GM12874 (cell line): ENCODE data around the gene TMEM121B.

Experiments used
- TF ChIP-seq, protein P1 (sequence below): IDR thresholded peaks from 2 replicates; pipeline ENCODE4 v1.5.1; 2011; ENCODE audit warnings: low read depth, mild to moderate bottlenecking, control low read depth, low read length, moderate library complexity; ENCODE audit not compliant: insufficient read depth

The TMEM121B gene

DNA sequence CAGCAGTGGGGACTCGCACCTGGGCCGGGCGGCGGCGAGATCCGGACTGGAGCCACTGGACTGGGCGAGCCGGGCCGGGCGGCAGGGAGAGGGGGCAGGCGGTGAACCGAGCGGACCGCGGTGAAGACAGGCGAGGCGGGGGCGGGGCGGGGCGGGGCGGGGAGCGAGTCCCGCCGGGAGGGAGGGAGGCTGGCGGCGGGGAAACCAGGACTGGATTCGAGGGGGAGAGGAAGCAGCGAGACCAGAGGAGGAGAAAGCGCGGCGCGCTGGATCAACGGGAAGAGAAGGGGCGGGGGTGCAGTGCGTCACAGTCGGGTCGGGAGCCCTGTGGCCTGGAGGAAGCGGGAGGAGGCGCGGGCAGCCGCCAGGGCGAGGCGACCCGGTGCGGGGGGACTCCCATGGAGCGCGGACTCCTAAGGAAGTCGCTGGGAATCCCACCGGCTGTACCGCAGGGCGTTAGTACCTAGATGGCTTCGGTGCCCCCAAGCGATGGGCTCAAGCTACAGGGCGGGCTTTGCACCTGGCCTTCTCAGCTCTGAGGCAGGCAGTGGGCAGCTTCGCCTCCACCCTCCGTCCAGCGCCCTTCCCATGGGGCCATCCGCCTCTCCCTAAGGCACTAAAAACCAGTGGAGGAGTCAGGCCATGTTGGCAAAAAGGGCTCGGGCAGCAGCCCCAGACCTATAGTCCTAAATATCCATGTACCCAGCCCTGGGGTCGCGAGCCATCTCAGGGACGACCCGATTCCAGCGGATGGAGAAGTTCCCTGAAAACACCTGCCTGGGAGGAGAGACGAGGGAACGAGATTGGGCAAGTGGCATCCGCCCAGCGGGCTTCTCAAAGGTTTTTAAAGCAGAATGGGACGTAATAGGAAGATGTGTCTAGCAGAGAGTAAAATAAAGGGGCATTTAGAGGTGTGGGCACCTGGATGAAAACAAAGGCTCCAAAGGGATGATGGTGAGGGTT lies at the start of gene TMEM121B:
TSS of gene TMEM121B (minus strand) at position 128 of the 963 bp plus-strand sequence. CDS start 233 bp downstream, outside the sequence.
- TF ChIP-seq, protein P1, sequence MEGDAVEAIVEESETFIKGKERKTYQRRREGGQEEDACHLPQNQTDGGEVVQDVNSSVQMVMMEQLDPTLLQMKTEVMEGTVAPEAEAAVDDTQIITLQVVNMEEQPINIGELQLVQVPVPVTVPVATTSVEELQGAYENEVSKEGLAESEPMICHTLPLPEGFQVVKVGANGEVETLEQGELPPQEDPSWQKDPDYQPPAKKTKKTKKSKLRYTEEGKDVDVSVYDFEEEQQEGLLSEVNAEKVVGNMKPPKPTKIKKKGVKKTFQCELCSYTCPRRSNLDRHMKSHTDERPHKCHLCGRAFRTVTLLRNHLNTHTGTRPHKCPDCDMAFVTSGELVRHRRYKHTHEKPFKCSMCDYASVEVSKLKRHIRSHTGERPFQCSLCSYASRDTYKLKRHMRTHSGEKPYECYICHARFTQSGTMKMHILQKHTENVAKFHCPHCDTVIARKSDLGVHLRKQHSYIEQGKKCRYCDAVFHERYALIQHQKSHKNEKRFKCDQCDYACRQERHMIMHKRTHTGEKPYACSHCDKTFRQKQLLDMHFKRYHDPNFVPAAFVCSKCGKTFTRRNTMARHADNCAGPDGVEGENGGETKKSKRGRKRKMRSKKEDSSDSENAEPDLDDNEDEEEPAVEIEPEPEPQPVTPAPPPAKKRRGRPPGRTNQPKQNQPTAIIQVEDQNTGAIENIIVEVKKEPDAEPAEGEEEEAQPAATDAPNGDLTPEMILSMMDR = no peak

DNA sequence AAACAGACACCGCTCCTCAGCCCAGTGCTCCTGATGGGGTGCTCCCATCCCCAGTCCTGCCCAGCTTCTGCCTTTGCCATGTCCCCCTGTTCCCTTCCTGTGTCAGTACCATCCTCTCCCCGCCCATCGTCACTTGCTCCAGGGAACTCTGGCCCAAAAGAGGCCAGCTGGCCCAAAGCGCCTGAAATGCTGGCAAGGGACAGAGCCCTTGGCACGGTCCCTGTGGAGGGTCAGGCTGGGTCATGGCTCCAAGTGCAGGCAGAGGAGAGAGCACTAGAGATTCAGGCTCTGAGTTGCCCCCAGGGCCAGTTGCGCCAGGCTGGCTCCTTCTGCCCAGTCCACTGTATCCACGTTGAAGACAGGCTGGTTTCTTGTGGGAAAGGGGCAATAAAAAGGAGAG lies 46.3 kb upstream of the TMEM121B start:
- TF ChIP-seq, protein P1 = no peak

DNA sequence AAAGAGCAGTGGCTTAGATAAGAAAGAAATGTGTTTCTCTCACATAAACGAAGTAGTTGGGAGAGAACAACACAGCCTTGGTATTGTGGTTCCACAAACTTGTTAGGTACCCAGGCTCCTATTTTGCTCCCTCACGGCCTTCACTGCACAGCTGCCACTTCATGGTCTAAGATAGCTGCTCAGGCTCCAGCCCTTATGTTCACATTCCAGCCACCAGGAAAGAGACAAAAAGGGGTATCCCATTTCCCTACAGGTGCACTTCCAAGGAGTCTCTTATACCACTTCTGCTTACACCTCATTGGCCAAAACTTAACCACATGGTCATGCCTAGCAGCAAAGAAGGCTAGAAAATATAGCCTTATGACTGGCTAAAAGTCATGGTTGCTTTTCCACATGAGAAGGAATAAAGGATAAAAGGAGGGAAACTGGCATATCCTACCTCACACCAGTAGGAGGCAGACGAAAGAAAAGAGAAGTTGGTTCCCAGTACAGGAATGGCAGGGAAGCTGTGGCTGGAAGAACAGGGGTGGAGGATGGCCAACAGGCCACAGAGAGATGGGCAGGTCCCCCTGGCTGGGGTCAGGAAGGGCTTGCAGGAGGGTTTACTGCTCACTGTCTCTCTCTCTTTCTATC lies 43.3 kb upstream of the TMEM121B start:
- TF ChIP-seq, protein P1 = no peak

DNA sequence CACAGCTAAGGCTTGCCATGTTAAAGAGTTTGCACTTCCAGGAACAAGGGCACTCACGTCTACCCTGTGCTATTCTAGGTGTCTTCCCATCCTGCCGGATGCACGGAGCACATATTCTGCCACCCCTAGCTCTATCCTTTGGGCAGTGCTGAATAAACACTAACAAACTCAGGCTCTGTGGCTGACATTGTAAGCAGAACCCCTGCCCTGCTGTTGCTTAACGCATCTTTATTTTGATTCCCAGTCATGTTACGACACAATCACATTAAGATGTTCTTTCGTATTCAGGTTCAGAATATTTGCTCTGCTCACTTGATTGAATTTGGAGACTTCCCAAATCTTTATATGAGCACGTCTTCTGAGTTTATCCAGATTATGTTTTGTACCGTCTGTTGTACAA lies 41.6 kb upstream of the TMEM121B start:
- TF ChIP-seq, protein P1 = no peak

DNA sequence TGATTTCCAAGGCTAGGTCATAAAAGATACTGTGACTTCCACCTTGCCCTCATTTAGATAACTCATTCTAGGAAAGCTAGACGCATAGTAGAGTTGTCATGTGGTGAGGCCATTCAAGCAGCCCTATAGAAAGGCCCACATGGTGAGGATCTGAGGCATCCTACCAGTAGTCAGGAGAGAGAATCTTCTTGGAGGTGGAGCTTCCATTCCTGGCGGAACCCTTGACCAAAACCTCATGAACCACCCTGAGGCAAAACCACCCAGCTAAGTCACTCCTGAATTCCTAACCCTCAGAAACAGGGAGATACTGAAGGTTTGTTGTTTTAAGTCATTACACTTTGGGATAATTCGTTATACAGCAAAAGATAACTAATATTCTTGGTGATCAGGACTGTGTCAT lies 40.8 kb upstream of the TMEM121B start:
- TF ChIP-seq, protein P1 = no peak

DNA sequence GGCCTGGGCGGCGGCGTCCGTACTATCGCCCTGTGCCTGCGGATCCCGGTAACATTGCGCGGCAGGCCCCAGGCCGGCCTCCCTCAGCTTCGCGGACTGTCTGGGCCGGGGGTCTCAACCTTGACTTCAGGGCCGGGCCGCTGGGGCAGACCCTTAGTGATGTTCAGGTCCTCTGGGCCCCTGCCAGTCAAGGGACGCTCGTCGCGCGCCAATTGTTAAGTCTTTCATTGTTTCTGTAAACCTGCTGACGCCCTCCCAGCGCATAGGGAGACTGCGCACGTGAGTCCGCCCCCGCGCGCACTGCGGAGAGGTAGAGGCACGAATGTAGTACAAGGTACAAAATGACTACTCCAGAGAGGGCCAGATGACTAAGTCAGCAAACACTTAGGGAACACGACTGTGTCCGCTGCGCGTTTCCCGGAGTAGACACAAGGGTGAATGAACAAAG lies 38.4 kb upstream of the TMEM121B start:
- TF ChIP-seq, protein P1 = no peak

DNA sequence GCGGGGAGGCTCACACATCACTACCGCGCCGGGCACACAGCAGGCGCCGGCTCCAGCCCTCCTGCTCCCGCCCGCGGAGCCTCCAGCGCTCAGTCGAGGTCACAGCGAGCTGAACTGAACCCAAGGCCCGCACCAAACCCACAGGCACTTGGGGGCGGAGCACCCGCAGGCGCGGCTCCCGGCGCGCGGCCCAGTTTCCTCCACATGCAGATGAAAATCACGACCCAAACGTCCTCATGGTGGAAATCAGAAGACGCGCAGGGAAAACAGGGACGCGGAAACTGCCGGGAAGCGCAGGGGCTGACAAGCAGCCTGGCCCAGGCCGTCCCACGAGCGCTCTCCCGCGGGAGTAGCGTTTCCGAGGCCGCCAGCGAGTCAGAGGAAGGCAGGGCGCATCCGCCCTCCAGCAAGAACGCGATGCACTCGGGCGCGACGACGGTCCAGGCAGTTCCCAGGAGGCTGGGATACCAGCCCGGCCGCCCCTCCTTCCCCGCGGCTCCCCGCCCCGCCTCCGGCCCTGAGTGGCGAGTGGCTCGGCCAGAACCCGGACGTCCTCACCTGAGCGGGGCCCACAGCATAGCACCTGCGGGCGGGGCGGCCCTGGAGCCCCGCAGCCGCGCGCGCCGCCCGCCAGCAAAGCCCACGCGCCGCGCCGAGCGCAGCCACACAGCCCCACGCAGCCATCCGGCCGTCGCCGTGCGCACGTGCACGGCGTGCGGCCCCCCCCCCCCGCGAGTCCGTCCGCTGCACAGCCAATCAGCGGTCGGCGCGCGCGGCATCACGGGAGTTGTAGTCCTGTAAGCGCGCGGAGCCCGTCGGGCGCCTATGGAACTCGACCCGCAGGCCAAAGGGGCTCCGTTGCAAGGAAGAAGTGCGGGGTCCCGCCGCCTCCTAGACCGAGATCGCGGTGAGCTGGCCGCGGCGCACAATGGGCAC lies 37.7 kb upstream of the TMEM121B start, which contains the start of gene HDHD5:
TSS of gene HDHD5 (minus strand) at position 710 of the 936 bp plus-strand sequence. CDS start at position 684, 26 bp downstream.
- TF ChIP-seq, protein P1 = no peak
